ENCODE results near the gene TAS1R3.

- no peak for TF ChIP-seq POLR2A (IDR thresholded peaks at IDR 0.05; ENCODE audit: low read length)
- no peak for TF ChIP-seq GATA1 (IDR thresholded peaks at IDR 0.05; ENCODE audit: low read depth, low read length)
Measured at GRCh38 chr1:1328254-1328653, 2.8 kb upstream of the TAS1R3 start.

Measured in erythroblast (primary cell).